ENCODE results near the gene RBM20. TPM values are rescaled to one million over a fixed set of nuclear protein-coding genes. Genes with fewer than 3 reads are reported as not detected.

Gene RBM20
- total RNA-seq, 1 donor from 2014 or later, result 3.3 TPM

DNA sequence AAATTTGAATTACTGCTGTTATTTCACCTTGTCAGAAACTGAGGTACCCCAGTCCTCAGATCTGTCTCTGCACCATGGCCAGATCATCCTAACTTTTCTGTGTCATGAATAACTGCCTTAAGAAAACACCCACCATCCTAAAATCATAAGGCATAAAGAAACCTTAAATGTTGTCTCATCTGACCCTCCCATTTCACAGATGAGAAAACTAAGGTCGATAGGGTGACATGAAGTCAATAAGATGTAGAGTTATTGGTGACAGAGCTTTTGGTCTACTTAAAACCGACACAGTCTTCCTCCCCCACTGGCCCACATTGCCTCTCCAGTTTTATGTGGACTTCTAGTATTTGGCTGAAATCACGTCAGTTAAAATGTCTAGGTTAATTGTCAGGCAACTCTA is 126.1 kb downstream of the RBM20 start:
- H3K4me3 ChIP-seq (ENCODE audit: low read depth, low read length), result no peak overlapping the region
- DNase-seq (ENCODE audit: low read depth), result no peak
- H3K36me3 ChIP-seq (ENCODE audit: control insufficient read depth, insufficient read depth, low read length), result no peaks in the 10 kb centered on the region
- TF ChIP-seq, protein P1, sequence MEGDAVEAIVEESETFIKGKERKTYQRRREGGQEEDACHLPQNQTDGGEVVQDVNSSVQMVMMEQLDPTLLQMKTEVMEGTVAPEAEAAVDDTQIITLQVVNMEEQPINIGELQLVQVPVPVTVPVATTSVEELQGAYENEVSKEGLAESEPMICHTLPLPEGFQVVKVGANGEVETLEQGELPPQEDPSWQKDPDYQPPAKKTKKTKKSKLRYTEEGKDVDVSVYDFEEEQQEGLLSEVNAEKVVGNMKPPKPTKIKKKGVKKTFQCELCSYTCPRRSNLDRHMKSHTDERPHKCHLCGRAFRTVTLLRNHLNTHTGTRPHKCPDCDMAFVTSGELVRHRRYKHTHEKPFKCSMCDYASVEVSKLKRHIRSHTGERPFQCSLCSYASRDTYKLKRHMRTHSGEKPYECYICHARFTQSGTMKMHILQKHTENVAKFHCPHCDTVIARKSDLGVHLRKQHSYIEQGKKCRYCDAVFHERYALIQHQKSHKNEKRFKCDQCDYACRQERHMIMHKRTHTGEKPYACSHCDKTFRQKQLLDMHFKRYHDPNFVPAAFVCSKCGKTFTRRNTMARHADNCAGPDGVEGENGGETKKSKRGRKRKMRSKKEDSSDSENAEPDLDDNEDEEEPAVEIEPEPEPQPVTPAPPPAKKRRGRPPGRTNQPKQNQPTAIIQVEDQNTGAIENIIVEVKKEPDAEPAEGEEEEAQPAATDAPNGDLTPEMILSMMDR (IDR thresholded peaks at IDR 0.05; ENCODE audit: insufficient read depth, low read length, poor library complexity, severe bottlenecking), result no peak
- no peaks in the 10 kb centered on the region for H3K27me3 ChIP-seq (ENCODE audit: control insufficient read depth, insufficient read depth, low read length)

DNA sequence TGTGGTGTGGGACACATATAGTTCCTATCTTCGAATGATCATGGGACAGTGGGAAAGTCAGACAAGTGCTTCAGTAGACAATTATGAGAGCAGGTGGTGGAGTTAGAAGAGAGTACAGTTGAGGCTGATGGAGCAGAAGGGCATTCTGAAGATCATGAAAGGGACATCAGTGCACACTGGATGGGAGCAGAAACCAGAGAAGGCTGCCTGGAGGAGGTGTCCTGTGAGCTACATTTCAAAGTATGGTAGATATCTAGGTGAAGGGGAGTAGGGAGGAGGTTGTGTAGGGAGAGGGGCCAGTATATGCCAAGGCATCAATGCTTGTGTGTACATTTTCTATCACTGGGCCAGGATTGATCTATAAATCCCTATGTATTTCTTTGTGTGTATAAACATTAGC is 127.3 kb downstream of the RBM20 start:
- TF ChIP-seq, protein P1 (IDR thresholded peaks at IDR 0.05; ENCODE audit: insufficient read depth, low read length, poor library complexity, severe bottlenecking), result no peak
- no peak for DNase-seq (ENCODE audit: low read depth)
- H3K36me3 ChIP-seq (ENCODE audit: control insufficient read depth, insufficient read depth, low read length), result no peaks in the 10 kb centered on the region
- H3K27me3 ChIP-seq (ENCODE audit: control insufficient read depth, insufficient read depth, low read length), result no peaks in the 10 kb centered on the region
- H3K4me3 ChIP-seq (ENCODE audit: low read depth, low read length), result no peak overlapping the region

DNA sequence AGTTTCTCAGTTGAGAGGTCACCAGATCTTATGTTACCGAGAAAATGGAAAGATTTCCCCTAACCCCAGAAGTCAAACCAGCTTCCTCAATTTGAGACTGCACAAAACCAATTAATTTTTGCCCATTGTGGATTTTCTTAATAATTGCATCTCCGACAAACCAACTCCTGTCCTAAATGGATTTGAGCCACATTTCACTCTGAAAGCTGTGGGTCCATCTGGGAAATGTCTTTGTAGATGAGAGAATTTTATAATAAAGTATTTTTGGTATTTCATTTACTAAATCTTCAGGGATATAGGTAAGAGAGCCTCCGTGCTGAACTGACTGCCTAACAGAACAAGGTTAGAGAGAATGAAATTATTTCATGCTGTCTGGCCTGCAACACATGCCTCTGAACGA is 127.9 kb downstream of the RBM20 start:
- H3K27me3 ChIP-seq (ENCODE audit: control insufficient read depth, insufficient read depth, low read length), result no peaks in the 10 kb centered on the region
- H3K36me3 ChIP-seq (ENCODE audit: control insufficient read depth, insufficient read depth, low read length), result no peaks in the 10 kb centered on the region
- DNase-seq (ENCODE audit: low read depth), result no peak
- TF ChIP-seq, protein P1 (IDR thresholded peaks at IDR 0.05; ENCODE audit: insufficient read depth, low read length, poor library complexity, severe bottlenecking), result no peak
- no peak overlapping the region for H3K4me3 ChIP-seq (ENCODE audit: low read depth, low read length)

DNA sequence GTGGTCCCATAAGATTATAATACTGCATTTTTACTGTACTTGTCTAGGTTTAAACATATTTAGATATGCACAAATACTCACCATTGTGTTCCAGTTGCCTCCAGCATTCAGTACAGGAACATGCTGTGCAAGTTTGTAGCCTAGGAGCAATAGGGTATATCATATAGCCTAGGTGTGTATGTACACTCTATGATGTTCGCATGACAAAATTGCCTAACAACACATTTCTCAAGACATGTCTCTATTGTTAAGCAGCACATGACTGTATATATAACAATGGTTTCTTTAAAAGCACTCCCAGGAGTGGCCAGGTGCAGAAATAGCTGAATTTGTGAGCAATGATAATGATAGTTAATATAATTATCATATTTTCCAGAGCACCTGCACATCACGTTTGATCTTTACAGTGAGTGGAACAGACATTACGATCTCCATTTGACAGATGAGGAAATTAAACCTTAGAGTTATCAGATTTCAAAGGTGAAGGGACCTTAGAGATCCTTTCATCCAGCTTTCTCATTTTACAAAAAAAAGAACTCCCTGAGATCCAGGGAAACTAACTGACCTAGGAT is 128.4 kb downstream of the RBM20 start:
- TF ChIP-seq, protein P1 (IDR thresholded peaks at IDR 0.05; ENCODE audit: insufficient read depth, low read length, poor library complexity, severe bottlenecking), result no peak
- no peak overlapping the region for H3K4me3 ChIP-seq (ENCODE audit: low read depth, low read length)
- no peaks in the 10 kb centered on the region for H3K36me3 ChIP-seq (ENCODE audit: control insufficient read depth, insufficient read depth, low read length)
- DNase-seq (ENCODE audit: low read depth), result no peak
- no peaks in the 10 kb centered on the region for H3K27me3 ChIP-seq (ENCODE audit: control insufficient read depth, insufficient read depth, low read length)

DNA sequence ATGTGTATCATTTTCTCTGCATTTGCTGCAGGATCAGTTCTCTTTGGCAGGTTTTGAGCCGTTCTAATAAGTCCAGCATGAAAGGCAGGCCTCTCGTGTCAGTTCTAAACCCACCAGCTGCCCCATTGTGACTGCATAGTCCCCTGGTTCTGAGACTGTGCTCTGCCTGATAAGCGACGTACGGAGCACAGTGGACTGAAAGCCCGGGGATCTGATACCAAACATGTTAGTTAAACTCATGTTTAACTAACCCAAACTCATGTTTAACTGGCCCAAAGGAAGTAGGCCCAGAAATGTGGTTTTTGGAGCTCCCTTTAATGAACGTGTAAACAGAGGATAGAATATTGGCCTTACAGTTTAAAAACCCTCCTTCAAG is 129.5 kb downstream of the RBM20 start:
- Histone ChIP-seq H3K27me3 (ENCODE audit: control insufficient read depth, insufficient read depth, low read length) (no peaks in the 10 kb centered on the region), H3K36me3 (ENCODE audit: control insufficient read depth, insufficient read depth, low read length) (no peaks in the 10 kb centered on the region), H3K4me3 (ENCODE audit: low read depth, low read length) (no peak overlapping the region)
- TF ChIP-seq, protein P1 (IDR thresholded peaks at IDR 0.05; ENCODE audit: insufficient read depth, low read length, poor library complexity, severe bottlenecking), result no peak
- DNase-seq (ENCODE audit: low read depth), result no peak
